Natural killer cell (primary cell): ENCODE data around the gene WDFY3. TPM values are rescaled to one million over a fixed set of nuclear protein-coding genes. Genes with fewer than 3 reads are reported as not detected.

Experiments
- ATAC-seq, 3 donors: fragments of 150-1000 bp in 2 of 3; fragments of 200-7000 bp in 1 of 3; cut with Tn5 transposase; 1 replicate in 1 of 3; 2 replicates in 2 of 3; pipeline ENCODE4 v1.10.0; 2021; ENCODE audit warnings: mild to moderate bottlenecking in 2 of 3, moderate library complexity in 2 of 3
- DNase-seq, 2 donors: peaks; one replicate each; pipeline versions ENCODE4 v3.0.0 to v3.0.0-alpha.2; 2013 to 2021; ENCODE audit warnings: mixed read lengths in 1 of 2
- H3K27ac ChIP-seq: one replicate; pipeline ENCODE4 v1.5.1; 2013; ENCODE audit warnings: mild to moderate bottlenecking, low read length
- H3K27me3 ChIP-seq: one replicate; pipeline ENCODE4 v1.6.1; 2013; ENCODE audit warnings: low read length; ENCODE audit not compliant: control insufficient read depth, insufficient read depth
- H3K36me3 ChIP-seq: one replicate; pipeline ENCODE4 v1.6.1; 2013; ENCODE audit warnings: low read length; ENCODE audit not compliant: control insufficient read depth, insufficient read depth
- H3K4me1 ChIP-seq: one replicate; pipeline ENCODE4 v1.6.1; 2013; ENCODE audit warnings: low read length; ENCODE audit not compliant: control insufficient read depth, insufficient read depth
- H3K4me3 ChIP-seq: one replicate; pipeline ENCODE4 v1.5.1; 2013; ENCODE audit warnings: low read length
- H3K9me3 ChIP-seq: one replicate; pipeline ENCODE4 v1.6.1; 2013; ENCODE audit warnings: low read length; ENCODE audit not compliant: control insufficient read depth, insufficient read depth
- H3K27ac Mint-ChIP-seq, 2 donors: one replicate each; pipeline ENCODE4 v1.8.0; 2022; ENCODE audit warnings: mild to moderate bottlenecking in 2 of 2, mixed read lengths in 2 of 2, moderate library complexity in 1 of 2
- H3K27me3 Mint-ChIP-seq, 2 donors: one replicate each; pipeline ENCODE4 v1.8.0; 2022; ENCODE audit warnings: low read depth in 2 of 2, mixed read lengths in 2 of 2
- H3K36me3 Mint-ChIP-seq: one replicate; pipeline ENCODE4 v1.8.0; 2022; ENCODE audit warnings: mixed read lengths
- H3K4me1 Mint-ChIP-seq, 2 donors: one replicate each; pipeline ENCODE4 v1.8.0; 2022; ENCODE audit warnings: mixed read lengths in 2 of 2
- H3K4me3 Mint-ChIP-seq: one replicate; pipeline ENCODE4 v1.8.0; 2022; ENCODE audit warnings: mild to moderate bottlenecking, moderate library complexity, mixed read lengths
- H3K9me3 Mint-ChIP-seq, 2 donors: one replicate each; pipeline ENCODE4 v1.8.0; 2022; ENCODE audit warnings: mixed read lengths in 2 of 2
- CTCF ChIP-seq: fragments of 200-600 bp; IDR thresholded peaks from one replicate; pipeline ENCODE4 v1.8.0; 2022; ENCODE audit warnings: antibody characterized with exemption
- whole genome bisulfite sequencing: methylation state at CpG from one replicate; pipeline ENCODE4 v1.1.7; 2013; ENCODE audit warnings: missing lambda C conversion rate; ENCODE audit not compliant: insufficient coverage; 5-methylcytosine and 5-hydroxymethylcytosine counted together
- intact Hi-C: fragments of 100-400 bp; cut with micrococcal nuclease; formaldehyde crosslinking; loops from one replicate; pipeline ENCODE4 v1.14.2; 2022
- total RNA-seq, 4 donors: library from RNA; stranded (reverse); fragments of 120-200 nt in 1 of 4; gene quantifications; one replicate each; pipeline versions ENCODE4 v1.2.3 to v1.2.4, GENCODE V29; 2013 to 2022

Gene WDFY3
- total RNA-seq, 3 donors from 2014 or later (not counting 1 experiment from before 2014, with no cell fraction given), result 2.5 to 7.2 (median 6.0) TPM

- Mint-ChIP-seq H3K27me3 (no peaks in the 10 kb centered on the region), H3K9me3 (peaks cover 10 to 17% of the 10 kb centered on the region in 2 donors), H3K4me1 (no peaks in the 10 kb centered on the region), H3K4me3 (no peak overlapping the region), H3K27ac (no peak overlapping the region), H3K36me3 (peaks cover 8% of the 10 kb centered on the region)
- H3K9me3 ChIP-seq, result peaks cover 4% of the 10 kb centered on the region
- no peaks in the 10 kb centered on the region for H3K36me3 ChIP-seq
- no peaks in the 10 kb centered on the region for H3K27me3 ChIP-seq
- no peak overlapping the region for H3K4me3 ChIP-seq
- no peak for DNase-seq
- TF ChIP-seq CTCF, result no peak
- H3K4me1 ChIP-seq, result no peaks in the 10 kb centered on the region
- intact Hi-C loops, result no loop called here
- H3K27ac ChIP-seq, result no peak overlapping the region
- ATAC-seq, result peak in 1 of 3 donors; percentile 44
- WGBS, result 64% methylated on average over 1 of the region's 1 CpG
These were observed 21.5 kb downstream of the WDFY3 start for GRCh38 chr4:84944947-84945346.

GRCh38 chr4:84940960-84941359, 25.5 kb downstream of the WDFY3 start:
- H3K36me3 ChIP-seq, result no peaks in the 10 kb centered on the region
- H3K4me3 ChIP-seq, result no peak overlapping the region
- ATAC-seq (no peak), DNase-seq (no peak)
- Mint-ChIP-seq H3K27ac (no peak overlapping the region), H3K27me3 (no peaks in the 10 kb centered on the region), H3K4me1 (no peaks in the 10 kb centered on the region), H3K9me3 (peaks cover 19 to 30% of the 10 kb centered on the region in 2 donors), H3K4me3 (no peak overlapping the region), H3K36me3 (peaks cover 8% of the 10 kb centered on the region)
- no peak for TF ChIP-seq CTCF
- intact Hi-C loops, result no loop called here
- H3K27ac ChIP-seq, result no peak overlapping the region
- no peaks in the 10 kb centered on the region for H3K4me1 ChIP-seq
- peaks cover 4% of the 10 kb centered on the region for H3K9me3 ChIP-seq
- no peaks in the 10 kb centered on the region for H3K27me3 ChIP-seq

- intact Hi-C loops, result no loop called here
These were observed 27.4 kb downstream of the WDFY3 start for GRCh38 chr4:84939113-84939512.

More at GRCh38 chr4:84939113-84939512, 27.4 kb downstream of the WDFY3 start:
- H3K9me3 ChIP-seq, result peaks cover 1% of the 10 kb centered on the region
- Mint-ChIP-seq H3K4me1 (no peaks in the 10 kb centered on the region), H3K27me3 (no peaks in the 10 kb centered on the region), H3K9me3 (peaks cover 24 to 35% of the 10 kb centered on the region in 2 donors), H3K27ac (no peak overlapping the region), H3K36me3 (peaks cover 8% of the 10 kb centered on the region), H3K4me3 (no peak overlapping the region)
- TF ChIP-seq CTCF, result no peak
- WGBS, result 84% methylated on average over 6 of the region's 6 CpGs
- no peaks in the 10 kb centered on the region for H3K27me3 ChIP-seq
- H3K36me3 ChIP-seq, result no peaks in the 10 kb centered on the region
- DNase-seq (no peak), ATAC-seq (no peak)
- H3K4me1 ChIP-seq, result no peaks in the 10 kb centered on the region
- no peak overlapping the region for H3K27ac ChIP-seq
- no peak overlapping the region for H3K4me3 ChIP-seq
